GM21447 (cell line): ENCODE data around the gene HMGXB3.

Experiments
- ATAC-seq: cut with Tn5 transposase; IDR thresholded peaks from one replicate; pipeline ENCODE4 v1.9.1; 2021; ENCODE audit not compliant: unreplicated experiment

HMGXB3 gene

DNA sequence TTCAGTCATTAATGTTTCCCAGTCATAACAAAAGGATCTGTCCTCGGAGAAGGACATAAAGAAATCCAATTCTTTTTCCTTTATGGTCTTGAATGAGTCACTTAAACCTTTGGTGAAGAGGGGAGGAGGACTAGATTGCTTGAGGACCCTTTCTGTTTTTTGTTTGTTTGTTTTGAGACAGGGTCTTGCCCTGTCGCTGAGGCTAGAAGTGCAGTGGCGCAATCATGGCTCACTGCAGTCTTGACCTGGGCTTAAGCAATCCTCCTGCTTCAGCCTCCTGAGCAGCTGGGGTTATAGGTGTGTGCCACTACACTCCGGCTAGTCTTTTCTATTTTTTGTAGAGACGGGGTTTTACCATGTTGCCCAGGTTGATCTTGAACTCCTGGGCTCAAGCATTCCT is 12.4 kb upstream of the HMGXB3 start:
- no peak for ATAC-seq

DNA sequence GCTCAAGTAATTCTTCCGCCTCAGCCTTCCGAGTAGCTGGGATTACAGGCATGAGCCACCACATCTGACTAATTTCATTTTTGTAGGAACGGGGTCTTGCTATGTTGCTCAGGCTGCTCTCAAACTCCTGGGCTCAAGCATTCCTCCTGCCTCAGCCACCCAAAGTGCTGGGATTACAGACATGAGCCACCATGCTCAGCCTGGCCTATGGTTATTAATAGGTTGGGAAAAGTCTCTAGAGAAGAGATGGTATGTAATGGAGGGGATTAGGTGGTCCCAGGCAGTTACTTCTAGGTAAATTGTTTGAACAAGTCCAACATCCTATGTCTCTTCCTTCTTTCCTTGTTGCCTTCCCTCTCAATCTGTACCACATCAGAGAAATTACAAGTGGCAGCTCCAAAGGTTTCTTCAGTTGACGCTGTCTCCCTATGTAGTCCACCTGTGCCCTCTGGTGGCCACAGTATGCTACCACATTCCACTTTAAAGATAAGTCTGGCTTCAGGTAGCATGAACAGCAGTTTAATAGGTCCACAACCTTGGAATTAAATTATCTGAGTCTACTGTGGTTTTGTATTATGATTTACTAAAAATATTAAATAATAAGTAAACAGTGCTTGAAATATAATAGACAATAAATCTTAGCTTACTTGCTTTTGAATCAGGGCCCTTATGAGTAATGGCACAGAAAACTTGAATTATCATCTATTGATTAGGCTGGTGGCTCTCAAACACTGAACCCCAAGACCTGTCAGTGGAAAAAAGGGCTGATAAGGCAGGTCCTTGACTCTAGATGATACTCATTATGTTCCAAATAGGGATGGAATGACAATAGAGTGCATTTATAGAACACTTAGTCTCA is 9.8 kb upstream of the HMGXB3 start:
- ATAC-seq, result peak; percentile 80

DNA sequence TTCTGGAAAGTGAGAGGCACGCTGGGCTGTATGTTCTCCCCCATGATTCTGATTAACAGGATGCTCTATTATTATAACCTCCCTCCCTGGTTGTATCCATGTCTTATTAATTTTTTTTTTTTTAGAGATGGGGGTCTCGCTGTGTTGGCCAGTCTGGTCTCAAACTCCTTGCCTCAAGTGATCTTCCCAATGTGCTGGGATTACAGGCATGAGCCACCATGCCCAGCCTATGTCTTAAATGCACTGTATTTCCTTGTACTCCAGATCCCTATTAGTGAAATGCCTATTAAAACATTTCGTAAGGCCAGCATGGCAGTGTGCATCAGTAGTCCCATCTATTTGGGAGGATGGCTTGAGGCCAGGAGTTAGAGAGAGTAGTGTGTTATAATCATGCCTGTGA is 7.1 kb upstream of the HMGXB3 start:
- ATAC-seq, result no peak

DNA sequence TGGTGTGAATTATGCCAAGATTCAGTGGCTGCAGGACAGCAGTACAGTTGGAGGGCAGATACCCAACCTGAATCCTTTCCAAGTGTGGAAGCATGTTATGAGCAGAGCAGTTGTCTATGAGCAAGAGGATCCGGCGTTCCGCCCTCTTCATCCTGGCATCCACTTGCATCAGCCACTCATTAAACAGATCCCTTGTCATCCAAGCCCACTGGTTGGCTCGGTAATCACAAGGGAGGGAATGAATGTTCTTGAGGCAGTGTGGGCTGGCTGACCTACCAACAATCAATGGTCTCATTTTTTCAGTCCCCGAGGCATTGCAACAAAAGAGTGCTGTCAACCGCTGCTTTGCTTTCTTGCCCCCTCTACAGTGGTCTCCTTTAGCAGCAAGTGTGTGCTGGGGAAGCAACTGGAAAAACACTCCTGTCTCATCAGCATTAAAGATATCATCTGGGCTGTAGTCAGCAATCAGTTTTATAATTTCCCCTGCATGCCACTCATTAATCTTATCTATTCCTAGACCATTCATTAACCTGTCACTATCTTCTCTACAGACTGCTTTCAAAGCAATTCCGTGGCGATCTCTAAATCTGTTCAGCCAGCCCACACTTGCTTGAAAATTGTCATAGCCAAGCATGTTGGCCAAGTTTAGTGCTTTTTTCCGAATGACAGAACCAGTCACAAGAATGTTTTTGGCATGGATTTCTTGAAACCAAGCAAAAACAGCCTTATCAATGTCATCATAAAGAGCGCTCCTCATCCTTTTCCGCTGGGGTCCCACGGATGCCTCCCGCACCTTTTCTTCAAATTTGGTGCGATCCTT is 4.9 kb upstream of the HMGXB3 start:
- no peak for ATAC-seq

DNA sequence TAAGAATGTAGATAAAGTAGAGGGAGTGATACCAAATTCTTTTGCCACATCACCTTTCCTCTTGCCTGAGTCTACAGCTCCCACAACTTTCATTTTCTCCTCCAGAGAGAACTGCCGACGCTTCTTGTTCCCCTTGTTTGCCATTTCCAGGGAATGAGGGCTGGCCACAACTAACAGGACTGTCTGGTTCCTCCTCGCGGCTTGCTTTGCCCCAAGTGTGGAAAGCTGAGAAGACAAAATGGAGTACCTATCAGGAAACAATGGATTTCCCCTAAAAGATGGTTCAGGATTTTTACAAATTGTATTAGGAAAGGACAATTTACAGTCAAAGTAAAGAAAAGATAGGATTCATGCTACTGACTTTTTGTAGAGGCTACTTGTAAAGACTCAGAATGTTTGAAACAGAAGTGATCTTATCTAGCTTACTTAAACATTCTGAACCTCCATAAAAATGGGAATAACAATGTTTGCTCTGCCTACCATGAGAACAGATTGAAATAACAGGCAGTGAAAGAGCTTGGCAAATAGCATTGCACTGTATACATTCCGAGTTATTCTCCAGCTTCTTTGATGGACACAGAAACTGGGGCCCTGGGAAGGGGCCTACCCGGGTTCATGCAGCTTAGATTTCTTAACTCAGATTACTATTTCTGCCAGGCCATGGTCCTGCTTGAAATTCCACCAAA is 4.2 kb upstream of the HMGXB3 start:
- no peak for ATAC-seq

DNA sequence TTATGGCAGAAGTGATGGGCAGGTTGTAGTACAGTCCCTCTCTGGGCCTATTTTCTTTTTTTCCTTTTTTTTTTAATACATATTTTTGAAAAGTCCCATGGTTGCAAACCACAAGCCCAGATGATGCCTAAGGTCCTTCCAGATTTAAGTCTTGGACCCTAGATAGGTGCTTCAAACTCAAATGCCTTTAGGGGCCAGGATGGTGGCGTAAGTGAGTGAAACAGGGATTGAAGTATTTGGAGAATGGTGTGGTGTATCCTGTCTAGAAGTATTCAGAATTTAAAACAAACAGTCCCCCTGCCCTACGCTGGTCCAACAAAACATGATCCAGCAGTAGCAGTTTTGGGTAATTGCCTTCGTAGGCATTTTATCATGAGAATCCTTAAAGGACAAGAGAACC is 2.3 kb upstream of the HMGXB3 start:
- no peak for ATAC-seq

DNA sequence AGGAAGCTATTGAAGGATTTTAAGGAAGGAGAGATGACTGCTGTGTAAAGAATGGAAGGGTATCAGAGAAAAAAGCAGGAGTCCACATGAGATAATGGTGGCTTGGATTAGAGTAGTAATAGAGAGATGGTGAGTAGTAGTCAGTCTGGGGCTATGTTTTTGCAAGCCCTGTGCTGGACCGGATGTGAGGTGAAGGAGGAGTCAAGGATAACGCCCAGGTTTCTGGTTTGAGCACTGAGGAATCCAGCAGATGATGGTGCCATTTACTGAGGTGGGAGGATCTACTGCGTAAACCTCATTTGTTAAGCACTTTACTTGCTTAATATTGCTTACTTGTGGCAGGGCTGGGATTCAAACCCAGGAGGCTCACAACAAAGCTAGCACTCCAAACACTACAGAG is 1.2 kb upstream of the HMGXB3 start:
- no peak for ATAC-seq

DNA sequence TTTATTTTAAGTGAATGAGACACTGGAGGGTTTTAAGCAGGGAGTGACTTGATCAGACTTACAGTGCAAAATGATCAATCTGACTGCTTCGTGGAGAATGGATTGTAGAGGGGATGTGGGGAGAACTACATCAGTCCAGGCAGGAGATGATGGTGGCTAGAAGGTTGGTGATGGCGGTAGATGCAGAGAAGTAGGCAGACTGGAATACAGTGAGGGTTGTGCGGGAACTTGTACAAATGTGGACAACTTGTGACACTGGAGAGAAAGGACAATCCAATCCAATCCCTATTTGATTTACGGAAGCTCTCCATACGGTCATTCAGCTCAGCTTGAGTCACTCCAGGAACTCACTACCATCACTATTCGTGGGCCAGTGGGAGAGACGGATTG is 678 bp upstream of the HMGXB3 start:
- ATAC-seq, result no peak

DNA sequence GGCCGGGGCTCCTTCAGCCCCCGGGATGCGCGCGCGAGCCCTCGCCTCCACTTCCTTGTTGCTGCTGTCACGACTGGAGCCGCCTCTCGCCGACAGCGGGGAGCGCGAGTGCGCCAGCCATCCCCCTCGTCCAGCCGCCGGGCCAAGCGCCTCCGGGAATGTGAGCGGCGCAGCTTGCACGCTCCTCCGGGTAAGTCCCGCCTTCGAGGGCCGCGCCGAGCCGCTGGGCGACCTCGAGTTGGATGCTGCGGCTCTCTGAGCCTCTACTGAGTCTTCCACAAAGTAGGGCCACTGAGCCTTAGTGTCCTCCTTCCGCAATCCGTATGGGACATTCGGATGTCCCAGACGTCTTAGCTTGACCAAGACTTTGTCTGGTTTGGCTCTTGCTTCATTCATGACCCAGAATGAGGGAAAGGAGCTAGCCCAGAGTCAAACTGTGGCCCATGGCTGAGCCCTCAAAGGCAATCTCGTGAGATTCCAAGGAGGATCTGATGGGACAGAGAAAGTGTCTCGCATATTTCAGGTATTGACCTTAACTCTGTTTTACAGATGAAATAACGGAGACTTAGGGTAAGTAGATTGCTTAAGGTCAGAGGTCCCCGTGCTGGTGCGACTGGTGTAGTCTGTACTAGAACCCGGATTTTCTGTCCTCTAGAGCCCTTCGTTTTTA is 586 bp downstream of the HMGXB3 start:
- ATAC-seq, result peak; percentile 23

DNA sequence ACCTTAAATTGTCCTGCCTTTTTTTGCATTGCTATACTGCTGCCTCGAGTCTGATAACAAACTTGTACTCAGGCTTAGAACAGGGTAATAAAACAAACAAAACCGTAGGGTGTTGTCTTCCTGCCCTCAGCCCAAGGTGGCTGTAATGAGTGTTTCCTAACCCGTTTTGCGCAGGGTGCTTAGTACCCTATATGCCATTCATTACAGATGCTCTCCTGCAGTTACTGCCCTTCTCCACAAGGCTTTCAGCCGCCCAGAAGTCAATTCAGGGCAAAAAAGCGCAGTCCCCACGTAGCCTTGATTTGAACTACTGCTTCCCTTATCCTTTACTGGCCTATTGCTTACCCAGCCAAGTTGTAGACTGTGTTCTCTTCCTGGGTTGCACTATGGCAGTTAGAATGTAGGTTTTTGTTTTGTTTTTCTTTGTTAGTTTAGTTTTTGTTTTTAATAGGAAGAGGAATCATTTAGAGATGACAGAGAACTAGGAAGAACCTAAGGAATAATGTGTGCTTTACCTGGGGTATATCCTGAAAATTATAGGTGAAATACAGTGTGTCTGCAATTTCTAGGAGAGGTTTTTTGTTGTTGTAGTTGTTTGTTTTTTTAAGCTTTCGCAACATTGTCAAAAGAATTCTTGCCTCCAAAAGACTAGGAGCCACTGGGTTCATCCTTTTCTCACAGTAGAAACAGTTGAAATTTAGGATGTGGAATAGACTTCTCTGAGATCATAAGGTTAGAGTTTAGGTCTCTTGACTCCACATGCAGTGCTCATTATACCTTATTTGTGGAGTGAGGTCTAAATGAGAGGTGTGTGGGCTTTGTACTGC is 1.3 kb downstream of the HMGXB3 start:
- peak; percentile 69 for ATAC-seq

DNA sequence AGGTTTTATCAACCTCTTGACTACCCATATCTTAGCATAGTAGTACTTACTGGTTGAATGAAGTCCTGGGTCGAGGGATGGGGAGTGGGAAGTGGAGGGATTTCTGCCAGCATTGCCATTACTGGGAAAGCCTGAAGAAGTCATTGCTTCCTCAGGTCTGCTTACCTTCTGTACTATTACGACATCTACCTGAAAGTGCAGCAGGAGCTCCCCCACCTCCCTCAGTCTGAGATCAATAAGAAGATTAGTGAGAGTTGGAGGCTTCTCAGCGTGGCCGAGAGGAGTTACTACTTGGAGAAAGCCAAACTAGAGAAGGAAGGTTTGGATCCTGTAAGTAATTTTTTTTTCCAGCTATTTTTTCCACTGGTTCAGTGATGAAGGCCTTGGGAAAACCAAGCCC is 5.8 kb downstream of the HMGXB3 start:
- no peak for ATAC-seq

DNA sequence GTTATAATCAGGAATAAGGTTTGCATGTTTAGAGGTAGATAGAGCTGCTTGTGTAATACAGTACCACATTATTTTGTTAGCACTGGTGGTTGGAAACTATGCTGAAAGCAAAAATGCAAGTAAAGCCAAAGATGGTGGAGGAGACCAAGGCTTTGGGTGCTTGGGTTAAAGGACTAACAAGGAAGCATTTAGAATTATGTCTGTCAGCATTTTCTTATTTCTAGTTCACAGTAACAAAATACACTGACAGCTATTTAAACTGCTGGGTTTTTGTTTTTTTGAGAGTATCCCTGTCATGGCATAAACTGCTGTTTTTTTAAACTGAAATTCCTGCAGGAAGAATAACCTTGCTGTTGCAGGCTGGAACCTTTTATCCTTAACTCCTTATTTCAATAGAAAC is 6.5 kb downstream of the HMGXB3 start:
- no peak for ATAC-seq

DNA sequence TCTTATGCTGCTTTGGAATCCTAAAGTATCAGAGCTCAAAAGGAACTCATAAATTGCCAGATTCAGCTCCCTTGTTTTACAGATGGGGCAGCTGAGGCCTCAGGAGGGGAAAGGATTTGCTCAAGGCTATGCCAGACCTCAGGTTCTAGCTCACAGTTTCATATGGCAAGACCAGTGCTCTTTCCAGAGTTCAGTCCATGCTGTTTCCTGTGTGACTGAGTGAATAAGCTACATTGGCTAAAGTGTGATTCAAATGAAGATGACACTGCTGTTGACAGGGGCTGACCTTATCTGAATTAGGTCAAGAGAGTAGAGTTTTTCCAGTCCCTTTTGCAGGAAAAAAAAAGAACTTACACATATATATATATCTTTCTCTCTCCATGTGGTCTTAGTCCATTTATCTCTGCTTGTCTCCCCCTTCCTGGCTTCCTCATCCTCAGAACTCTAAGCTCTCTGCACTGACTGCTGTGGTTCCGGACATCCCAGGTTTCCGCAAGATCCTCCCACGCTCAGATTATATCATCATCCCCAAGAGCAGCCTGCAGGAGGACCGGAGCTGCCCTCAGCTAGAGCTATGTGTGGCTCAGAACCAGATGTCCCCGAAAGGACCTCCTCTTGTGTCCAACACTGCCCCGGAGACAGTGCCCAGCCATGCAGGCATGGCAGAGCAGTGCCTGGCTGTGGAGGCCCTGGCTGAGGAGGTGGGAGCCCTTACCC is 9.3 kb downstream of the HMGXB3 start:
- no peak for ATAC-seq

DNA sequence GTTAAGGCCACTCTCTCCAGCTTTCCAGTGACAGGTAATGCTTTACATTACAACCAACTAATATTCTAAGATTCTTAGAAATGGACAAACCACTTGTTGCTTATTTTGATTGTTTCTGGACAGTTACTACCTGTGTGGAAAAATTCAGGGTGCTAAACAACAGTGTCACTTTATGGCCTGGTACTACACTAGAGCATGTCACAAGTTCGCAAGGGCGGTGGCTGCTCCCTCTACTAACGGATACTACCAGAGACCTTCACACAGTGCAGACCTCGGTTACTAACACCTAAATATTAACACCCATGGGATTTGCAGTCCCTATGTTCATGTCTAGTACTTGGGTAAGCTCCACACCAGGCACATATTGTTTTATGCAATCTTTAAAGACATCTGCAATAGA is 13.4 kb downstream of the HMGXB3 start:
- no peak for ATAC-seq

DNA sequence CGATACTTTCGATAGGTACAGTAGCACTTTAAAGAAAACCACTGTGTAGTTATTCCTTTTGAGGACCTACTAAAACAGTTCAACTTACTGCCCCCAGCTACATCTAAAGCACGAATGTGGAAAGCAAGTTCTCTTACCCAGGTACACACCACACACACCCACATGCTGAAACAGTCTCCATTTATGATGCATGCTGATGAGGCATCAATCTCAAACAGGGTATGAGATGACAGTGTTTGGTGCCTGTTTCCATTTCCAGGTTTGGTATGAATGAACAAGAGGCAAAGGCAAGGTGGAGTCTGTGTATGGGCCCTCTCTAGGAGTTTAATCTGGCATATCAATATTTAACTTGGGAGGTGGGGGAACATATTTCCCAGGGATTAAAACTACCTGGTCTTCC is 13.9 kb downstream of the HMGXB3 start:
- ATAC-seq, result no peak

DNA sequence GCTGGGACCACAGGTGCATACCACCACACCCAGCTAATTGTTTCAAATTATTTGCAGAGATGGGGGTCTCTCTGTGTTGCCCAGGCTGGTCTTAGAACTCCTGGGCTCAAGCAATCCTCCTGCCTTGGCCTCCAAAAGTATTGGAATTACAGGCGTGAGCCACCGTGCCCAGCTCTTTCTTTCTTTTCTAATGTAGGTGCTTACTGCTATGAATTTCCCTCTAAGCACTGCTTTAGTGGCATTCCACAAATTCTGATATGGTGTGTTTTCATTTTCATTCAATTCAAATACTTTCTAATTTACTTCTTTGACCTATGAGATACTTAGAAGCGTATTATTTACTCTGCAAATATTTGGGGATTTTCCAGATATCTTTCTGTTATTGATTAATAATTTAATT is 14.9 kb downstream of the HMGXB3 start:
- ATAC-seq, result no peak

DNA sequence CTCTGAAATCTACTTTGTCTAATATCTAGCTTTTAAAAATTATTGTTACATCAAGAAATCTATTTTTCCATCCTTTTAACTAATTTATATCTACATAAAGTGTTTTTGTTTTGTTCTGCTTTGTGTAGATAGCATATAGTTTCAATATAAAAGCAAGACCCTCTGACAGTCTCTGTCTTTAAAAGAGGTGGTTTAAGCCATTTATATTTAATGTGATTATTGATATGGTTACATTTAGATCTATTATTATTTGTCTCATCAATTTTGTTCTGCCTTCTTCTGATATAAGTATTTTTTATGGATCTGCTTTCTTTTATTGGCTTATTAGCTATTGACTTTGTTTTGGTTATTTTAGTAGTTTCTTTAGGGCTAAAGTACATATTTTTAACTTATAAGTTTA is 16.0 kb downstream of the HMGXB3 start:
- no peak for ATAC-seq

DNA sequence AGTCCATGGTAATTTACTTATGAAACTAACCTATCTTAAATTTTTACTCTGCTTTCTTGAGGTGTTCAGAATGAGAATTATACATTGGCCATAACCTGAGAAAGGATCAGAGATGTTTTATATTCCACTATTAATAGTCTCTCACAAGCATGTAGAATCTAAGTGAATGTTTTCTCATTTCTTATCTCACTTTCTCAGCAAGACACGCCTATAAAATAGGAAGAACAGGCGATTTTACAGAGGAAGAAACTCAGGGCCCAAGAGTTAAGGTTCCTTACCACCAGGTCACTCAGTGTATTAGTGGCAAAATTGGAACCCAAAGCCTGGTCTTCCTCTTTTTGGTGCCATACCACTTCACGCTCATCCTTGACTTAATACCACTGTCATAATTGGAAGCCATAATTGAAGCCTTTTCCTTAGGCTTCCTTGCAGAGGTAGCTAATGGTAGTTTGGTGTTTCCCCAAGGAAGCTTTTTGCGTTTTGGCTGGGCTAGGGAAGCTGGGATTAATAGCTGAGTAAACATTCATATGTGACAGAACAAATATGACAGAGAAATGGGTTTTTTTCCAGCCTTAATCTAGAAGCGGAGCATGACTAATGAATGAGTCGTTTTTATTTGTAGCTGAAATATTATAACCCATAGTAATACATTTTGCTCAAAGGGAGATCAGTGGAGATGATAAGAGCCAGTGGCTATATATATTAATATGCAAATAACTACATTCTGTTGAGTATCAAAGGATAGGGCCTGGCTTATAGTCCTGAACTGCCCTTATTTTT is 16.9 kb downstream of the HMGXB3 start:
- no peak for ATAC-seq

DNA sequence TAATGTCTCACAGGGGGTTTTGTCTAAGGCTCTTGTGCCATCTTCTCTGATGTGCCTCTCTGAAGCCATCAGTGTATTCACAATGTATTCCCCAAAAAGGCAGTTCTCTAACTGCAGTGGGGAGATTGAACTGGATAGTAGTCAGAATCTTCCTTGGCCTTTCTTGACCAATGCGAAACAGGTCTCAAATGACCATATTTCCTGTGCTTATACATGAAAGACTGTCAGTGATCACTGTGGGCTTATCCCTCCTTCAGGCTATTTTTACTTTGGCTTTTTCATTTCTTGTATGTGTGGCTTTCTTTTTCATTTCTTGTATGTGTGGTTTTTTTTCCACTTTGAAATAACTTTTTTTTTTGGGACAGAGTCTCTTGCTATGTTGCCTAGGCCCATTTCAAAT is 19.7 kb downstream of the HMGXB3 start:
- ATAC-seq, result no peak
